ENCODE results near the gene PLA2G2D. TPM values are rescaled to one million over a fixed set of nuclear protein-coding genes. Genes with fewer than 3 reads are reported as not detected.

PLA2G2D gene
- polyA plus RNA-seq, 6 donors from 2014 or later = 3.2 to 5.1 (median 4.0) TPM

DNA sequence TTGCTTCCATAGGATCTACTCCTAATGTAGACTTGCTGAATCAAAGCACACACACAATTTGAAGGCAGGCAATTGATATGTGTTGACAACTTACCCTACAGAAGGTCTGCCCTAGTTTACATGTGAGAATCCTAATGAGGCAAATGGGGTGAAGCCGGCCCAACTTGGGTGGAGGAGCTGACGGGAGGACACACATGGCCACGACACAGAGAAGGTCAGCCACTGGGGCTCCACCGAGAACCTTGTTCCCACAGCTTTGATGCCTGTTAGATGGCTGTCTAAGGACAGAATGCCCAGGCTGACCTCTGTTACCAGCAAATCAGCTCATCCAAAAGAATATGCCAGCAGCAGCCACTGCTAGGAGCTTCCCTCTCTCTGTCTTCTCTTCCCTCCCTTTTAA, 1.5 kb upstream of the PLA2G2D start:
- peak overlapping the region in 5 of 6 donors; percentile 15 to 57 (median 31) for H3K27ac Mint-ChIP-seq
- ATAC-seq (ENCODE audit: low read depth in 2 of 2) = no peak
- no peaks in the 10 kb centered on the region for H3K36me3 Mint-ChIP-seq
- no peaks in the 10 kb centered on the region for H3K27me3 Mint-ChIP-seq
- peaks cover 42 to 85% (median 74%) of the 10 kb centered on the region in 3 donors for H3K4me1 Mint-ChIP-seq
- peaks cover 0 to 1% (median 0%) of the 10 kb centered on the region in 7 donors for H3K9me3 Mint-ChIP-seq
- peak overlapping the region in 4 of 8 donors; percentile 55 to 76 (median 68) for H3K4me3 Mint-ChIP-seq
- no peak for DNase-seq

DNA sequence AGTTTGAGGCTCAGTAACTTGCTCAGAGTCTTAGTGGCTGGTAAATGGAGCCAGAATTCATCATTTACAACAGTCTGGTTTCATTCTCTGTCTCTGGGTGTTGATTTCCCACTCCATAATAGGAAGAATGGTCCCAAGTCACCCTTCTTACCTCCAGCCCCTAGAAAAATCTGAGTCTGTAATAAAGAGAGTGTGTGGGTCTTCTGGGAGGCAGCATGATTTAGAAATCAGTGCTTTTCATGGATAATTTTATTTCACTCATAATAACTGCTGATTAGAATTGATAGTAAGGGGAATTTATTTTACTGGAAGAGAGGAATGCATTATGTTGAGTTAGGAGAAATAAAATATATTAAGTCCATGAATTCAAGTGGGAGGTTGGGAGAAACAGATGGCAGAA, 2.1 kb downstream of the PLA2G2D start:
- ATAC-seq (ENCODE audit: low read depth in 2 of 2) (no peak), DNase-seq (no peak)
- Mint-ChIP-seq H3K4me1 (peaks cover 53 to 69% (median 65%) of the 10 kb centered on the region in 3 donors), H3K9me3 (peaks cover 0 to 1% (median 0%) of the 10 kb centered on the region in 7 donors), H3K4me3 (peak overlapping the region in 5 of 8 donors; percentile 2 to 36 (median 25)), H3K36me3 (no peaks in the 10 kb centered on the region), H3K27me3 (no peaks in the 10 kb centered on the region), H3K27ac (peak overlapping the region in 4 of 6 donors; percentile 4 to 57 (median 44))

DNA sequence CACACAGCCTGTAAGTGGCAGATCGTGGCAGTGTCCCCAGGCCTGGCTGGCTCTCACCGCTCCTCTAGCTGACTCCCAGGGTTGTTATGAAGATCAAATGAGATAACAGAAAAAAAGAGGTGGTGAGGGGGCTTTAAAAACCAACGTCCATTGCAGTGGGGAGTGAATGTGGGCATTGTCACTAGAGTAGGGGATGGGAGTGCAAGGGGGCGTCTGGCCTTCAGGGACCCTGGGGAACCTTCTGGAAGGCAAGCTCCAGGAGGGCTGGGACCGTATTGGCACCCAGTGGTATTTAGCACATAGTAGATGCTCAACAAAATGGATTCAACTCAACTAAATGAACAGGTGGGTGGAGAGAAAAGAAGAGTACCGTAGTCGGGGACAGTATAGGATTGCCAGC, 3.4 kb downstream of the PLA2G2D start:
- H3K27me3 Mint-ChIP-seq = no peaks in the 10 kb centered on the region
- peak overlapping the region in 1 of 8 donors; percentile 48 for H3K4me3 Mint-ChIP-seq
- peak overlapping the region in 1 of 6 donors; percentile 78 for H3K27ac Mint-ChIP-seq
- H3K9me3 Mint-ChIP-seq = peaks cover 0 to 1% (median 0%) of the 10 kb centered on the region in 7 donors
- DNase-seq (no peak), ATAC-seq (ENCODE audit: low read depth in 2 of 2) (no peak)
- peaks cover 49 to 58% (median 54%) of the 10 kb centered on the region in 3 donors for H3K4me1 Mint-ChIP-seq
- H3K36me3 Mint-ChIP-seq = no peaks in the 10 kb centered on the region

DNA sequence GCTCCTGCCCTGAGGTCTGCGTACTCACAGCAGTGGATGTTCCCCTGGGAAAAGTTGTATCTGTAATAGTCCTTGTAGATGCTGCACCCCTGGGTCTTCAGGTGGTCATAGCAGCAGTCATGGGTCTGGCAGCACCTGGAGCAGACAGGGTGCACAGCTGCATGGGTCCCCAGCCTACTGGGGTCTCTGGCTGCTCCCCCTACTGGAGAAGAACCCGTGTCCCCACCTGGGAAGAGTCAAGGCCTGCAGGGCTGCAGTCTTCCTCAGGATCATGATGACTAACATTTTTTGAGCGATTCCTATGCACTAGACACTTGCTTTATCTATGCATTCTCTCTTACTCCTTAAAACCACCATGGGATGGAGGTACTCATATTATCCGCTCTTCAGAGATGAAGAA, 3.9 kb downstream of the PLA2G2D start:
- ATAC-seq (ENCODE audit: low read depth in 2 of 2) (no peak), DNase-seq (no peak)
- Mint-ChIP-seq H3K9me3 (peaks cover 0 to 1% (median 0%) of the 10 kb centered on the region in 7 donors), H3K27ac (no peak overlapping the region), H3K4me1 (peaks cover 44 to 54% (median 49%) of the 10 kb centered on the region in 3 donors), H3K4me3 (peak overlapping the region in 1 of 8 donors; percentile 62), H3K36me3 (no peaks in the 10 kb centered on the region), H3K27me3 (no peaks in the 10 kb centered on the region)

DNA sequence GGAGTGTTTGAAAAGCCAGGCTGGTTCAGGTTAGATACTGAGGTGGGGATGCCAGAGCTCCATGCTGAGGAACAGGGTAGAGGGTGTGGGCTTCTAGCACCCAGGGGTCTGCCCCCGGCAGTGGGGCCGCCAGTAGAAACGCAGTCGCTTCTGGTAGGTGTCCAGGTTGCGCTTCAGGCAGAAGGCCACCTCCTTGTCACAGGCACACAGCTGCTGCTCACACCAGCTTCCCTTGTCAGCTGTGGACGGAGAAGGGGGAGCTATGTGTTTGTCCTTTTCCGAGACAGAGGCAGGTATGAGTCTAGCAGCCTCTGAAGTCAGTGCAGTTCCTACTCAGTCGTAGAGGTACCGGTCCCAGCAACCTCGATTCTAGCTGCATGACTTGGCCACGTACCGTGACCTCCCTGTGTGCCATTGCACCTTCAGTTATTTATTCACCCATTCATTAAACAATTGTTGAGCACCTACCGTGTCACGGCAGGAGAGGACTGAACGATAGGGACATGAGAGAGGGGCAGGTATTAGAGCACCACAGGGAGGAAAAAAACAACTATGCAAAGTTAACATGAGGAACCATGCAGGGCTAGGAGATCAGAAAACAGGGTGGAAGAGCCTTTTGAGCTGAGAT, 5.2 kb downstream of the PLA2G2D start:
- no peak for ATAC-seq (ENCODE audit: low read depth in 2 of 2)
- H3K4me3 Mint-ChIP-seq = no peak overlapping the region

DNA sequence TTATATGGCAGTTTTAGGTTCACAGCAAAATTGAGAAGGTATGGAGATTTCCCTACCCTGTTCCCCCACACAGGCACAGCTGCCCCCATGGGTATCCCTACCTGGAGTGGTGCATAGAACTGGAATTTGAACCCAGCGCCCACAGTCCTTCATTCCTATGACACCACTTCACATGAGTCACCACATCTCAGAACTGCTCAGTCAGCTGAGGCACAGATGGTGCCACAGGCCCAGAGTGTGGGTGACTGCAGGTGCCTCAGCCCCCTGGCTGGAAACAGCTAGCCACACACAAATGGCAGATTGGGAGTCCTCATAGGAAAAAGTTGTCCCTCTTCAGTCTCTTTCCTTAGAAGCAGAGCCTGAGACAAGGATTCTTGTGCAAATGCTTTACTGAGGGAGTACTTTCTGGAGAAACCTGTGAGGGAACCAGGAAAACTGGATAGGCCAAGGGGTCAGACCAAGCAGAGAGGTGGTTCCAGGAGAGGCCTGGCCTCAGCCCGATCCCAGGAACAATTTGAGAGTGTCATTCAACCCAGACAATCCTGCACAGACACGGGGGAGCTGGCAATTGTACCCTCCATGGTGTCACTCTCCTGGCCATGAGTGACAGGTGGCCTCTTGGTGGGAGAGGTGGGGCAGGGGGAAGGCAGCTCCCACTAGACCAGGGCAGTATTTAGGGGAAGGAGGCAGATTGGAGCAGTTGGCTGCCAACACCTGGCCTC, 6.9 kb downstream of the PLA2G2D start:
- peak overlapping the region in 1 of 6 donors; percentile 86 for H3K27ac Mint-ChIP-seq
- H3K36me3 Mint-ChIP-seq = no peaks in the 10 kb centered on the region
- peaks cover 21 to 30% (median 24%) of the 10 kb centered on the region in 3 donors for H3K4me1 Mint-ChIP-seq
- peaks cover 4 to 9% (median 7%) of the 10 kb centered on the region in 3 donors for H3K27me3 Mint-ChIP-seq
- DNase-seq (no peak), ATAC-seq (ENCODE audit: low read depth in 2 of 2) (no peak)
- peaks cover 0 to 1% (median 0%) of the 10 kb centered on the region in 7 donors for H3K9me3 Mint-ChIP-seq
- no peak overlapping the region for H3K4me3 Mint-ChIP-seq

More for the DNA sequence above, 5.2 kb downstream of the PLA2G2D start:
- no peak for DNase-seq
- peaks cover 0 to 7% (median 0%) of the 10 kb centered on the region in 3 donors for H3K27me3 Mint-ChIP-seq
- H3K36me3 Mint-ChIP-seq = no peaks in the 10 kb centered on the region
- peaks cover 0 to 1% (median 0%) of the 10 kb centered on the region in 7 donors for H3K9me3 Mint-ChIP-seq
- peak overlapping the region in 3 of 6 donors; percentile 24 to 54 (median 36) for H3K27ac Mint-ChIP-seq
- H3K4me1 Mint-ChIP-seq = peaks cover 33 to 42% (median 36%) of the 10 kb centered on the region in 3 donors

DNA sequence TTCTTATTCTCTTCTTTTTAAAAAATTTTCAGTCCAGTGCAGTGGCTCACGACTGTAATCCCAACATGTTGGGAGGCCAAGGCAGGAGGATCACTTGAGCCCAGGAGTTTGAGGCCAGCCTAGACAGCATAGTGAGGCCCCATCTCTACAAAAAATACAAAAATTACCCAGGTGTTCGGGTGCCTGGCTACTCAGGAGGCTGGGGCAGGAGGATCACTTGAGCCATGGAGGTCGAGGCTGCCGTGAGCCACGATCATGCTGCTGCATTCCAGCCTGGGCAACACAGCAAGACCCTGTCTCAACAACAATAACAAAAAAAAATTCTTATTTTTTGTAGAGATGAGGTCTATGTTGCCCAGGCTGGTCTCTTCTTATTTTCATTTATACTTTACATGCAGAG, 7.9 kb downstream of the PLA2G2D start:
- Mint-ChIP-seq H3K27me3 (peaks cover 8 to 14% (median 14%) of the 10 kb centered on the region in 3 donors), H3K9me3 (peaks cover 0 to 1% (median 0%) of the 10 kb centered on the region in 7 donors), H3K4me3 (no peak overlapping the region), H3K4me1 (peaks cover 14 to 20% (median 20%) of the 10 kb centered on the region in 3 donors), H3K36me3 (no peaks in the 10 kb centered on the region), H3K27ac (peak overlapping the region in 1 of 6 donors; percentile 33)
- DNase-seq (no peak), ATAC-seq (ENCODE audit: low read depth in 2 of 2) (no peak)

DNA sequence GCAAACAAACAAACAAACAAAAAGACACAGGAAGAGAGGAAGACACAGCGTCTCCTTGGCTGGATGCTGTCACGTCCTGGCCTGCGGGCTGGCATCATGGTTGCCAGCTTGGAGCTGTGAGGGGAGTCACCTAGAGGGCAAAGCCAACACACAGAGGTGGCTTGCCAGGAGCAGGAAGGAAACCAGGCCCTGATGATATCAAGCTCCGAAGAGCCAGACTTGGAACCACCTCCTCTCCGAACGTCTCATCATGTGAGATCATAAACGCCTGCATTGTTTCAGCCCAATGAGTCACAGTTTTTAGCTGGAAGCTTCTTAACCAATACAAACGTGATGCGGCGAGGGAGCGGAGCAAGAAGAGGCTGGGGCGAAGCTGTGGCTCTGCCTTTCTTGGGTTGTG, 8.7 kb downstream of the PLA2G2D start:
- Mint-ChIP-seq H3K27ac (peak overlapping the region in 1 of 6 donors; percentile 22), H3K4me1 (peaks cover 6 to 13% (median 12%) of the 10 kb centered on the region in 3 donors), H3K36me3 (no peaks in the 10 kb centered on the region), H3K4me3 (peak overlapping the region in 1 of 8 donors; percentile 3), H3K9me3 (no peaks in the 10 kb centered on the region), H3K27me3 (peaks cover 13 to 18% (median 14%) of the 10 kb centered on the region in 3 donors)
- ATAC-seq (ENCODE audit: low read depth in 2 of 2) (no peak), DNase-seq (no peak)

DNA sequence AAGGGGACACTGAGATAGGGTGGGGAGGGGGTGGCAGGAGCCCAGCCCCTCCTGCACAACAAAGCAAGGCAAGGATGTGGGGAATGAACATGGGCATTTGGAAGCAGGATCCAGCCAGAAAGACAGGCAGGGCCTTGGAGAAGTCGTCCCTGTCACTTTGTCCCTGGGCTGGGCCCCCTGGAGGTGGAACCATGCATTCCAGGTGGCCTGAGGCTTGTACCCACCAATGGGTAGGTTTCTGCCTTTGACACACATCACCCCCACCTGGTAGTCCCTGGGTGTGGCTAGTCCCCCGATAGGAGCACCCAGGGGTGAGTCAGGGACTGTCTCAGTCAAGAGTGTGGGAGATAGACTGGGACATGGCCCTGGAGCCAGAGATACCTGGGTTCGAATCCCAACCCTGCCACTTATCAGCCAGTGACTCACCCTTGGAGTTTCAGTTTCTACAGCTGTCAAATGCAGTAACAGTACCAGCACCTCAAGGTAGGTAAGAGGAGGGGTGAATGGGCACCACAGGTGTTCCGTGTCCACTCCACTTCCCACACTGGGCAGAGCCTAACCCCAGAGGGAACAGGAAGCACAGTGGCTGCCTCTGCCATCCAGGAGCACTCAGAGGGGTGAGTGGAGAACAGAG, 10.0 kb downstream of the PLA2G2D start:
- H3K4me1 Mint-ChIP-seq = peaks cover 2 to 7% (median 2%) of the 10 kb centered on the region in 3 donors
- peaks cover 13 to 18% (median 14%) of the 10 kb centered on the region in 3 donors for H3K27me3 Mint-ChIP-seq
- no peak overlapping the region for H3K4me3 Mint-ChIP-seq
- no peaks in the 10 kb centered on the region for H3K9me3 Mint-ChIP-seq
- DNase-seq (no peak), ATAC-seq (ENCODE audit: low read depth in 2 of 2) (no peak)
- H3K27ac Mint-ChIP-seq = no peak overlapping the region
- H3K36me3 Mint-ChIP-seq = no peaks in the 10 kb centered on the region

DNA sequence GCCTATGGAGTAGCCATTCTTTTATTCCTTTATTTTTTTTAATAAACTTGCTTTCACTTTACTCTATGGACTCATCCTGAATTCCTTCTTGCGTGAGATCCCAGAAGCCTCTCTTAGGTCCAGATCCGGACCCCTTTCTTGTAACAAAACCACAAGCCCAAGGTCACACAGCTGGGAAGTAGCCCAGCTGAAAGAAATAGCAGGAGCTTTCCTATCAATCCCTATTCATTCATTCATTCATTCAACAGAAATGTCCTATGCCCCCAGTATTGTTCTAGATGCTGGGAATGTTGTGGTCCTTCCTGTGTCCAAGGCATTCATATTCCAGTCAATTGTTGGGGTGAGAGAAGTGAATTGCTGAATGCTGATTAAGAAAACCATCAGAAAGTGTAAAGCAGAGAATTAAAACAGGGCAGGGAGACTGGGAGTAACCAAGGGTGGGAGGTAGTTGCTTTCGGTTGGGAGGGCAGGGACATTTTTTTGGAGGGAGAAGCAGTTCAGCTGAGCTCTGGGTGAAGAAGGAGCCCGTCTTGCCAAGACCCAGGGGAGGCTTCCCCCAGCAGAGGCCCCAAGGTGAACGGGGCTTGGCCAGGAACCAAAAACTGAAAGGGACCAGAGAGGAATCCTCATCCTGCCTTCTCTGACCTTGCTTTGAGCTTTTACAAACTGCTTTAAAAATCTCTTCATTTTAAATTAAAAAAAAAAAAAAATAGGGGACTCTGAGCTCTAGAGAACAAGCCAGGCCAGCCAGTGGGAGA, 10.8 kb downstream of the PLA2G2D start:
- ATAC-seq (ENCODE audit: low read depth in 2 of 2) = no peak
- Mint-ChIP-seq H3K27ac (peak overlapping the region in 2 of 6 donors; percentile 83 to 91), H3K4me3 (peak overlapping the region in 1 of 8 donors; percentile 36), H3K9me3 (no peaks in the 10 kb centered on the region), H3K27me3 (peaks cover 13 to 18% (median 14%) of the 10 kb centered on the region in 3 donors), H3K4me1 (peaks cover 0 to 5% (median 0%) of the 10 kb centered on the region in 3 donors), H3K36me3 (no peaks in the 10 kb centered on the region)
- no peak for DNase-seq

DNA sequence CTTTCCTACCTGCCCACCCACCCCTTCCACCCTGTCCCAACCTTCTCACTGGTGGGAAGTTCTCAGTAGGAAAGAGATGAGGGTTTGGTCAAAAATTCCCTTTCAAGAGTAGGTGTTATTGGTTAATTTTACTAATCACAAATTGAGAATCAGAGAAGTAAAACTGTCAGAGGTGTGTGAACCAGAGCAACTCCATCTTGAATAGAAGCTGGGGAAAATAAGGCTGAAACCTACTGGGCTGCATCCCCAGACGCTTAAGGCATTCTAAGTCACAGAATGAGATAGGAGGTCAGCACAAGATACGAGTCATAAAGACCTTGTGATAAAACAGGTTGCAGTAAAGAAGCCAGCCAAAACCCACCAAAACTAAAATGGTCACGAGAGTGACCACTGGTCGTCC, 11.5 kb downstream of the PLA2G2D start:
- Mint-ChIP-seq H3K9me3 (no peaks in the 10 kb centered on the region), H3K4me1 (peaks cover 0 to 5% (median 0%) of the 10 kb centered on the region in 3 donors), H3K27ac (no peak overlapping the region), H3K4me3 (no peak overlapping the region), H3K27me3 (peaks cover 14 to 18% (median 18%) of the 10 kb centered on the region in 3 donors), H3K36me3 (no peaks in the 10 kb centered on the region)
- no peak for DNase-seq
- ATAC-seq (ENCODE audit: low read depth in 2 of 2) = no peak

DNA sequence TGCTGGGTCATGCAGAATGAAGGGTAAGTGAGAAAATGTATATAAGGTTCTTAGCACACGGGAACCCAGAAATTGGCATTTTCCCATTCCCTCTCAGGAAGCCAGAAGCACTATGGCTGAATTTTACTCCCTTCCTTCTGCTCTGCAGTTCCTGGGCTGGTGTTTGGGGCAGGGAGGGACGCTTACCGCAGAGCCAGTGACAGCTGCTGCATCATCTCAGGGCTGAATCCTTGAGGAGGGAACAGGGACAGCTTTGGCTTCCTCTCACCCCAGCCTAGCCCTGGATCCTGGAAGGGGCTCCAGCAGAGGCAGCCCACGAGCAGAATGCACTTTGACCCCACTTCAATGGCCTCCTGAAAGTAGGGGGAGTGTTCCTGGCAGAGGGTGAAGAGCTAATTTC, 12.0 kb downstream of the PLA2G2D start:
- no peak overlapping the region for H3K4me3 Mint-ChIP-seq

DNA sequence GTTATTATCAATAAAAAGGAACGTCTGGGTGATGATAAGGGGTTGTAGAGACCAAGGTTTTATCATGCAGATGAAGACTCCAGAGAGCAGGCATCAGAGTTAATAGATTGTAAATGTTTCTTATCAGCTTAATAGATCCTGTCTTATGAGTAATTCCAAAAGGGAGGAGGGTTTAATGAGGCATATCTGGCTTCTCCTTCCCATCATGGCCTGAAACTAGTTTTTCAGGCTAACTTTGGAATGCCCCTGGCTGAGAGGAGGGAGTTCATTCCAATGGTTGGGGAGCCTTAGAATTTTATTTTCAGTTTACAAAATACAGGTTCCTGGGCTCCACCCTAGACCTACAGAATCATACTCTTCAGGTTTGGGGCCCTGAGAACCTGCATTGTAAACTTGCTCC, 13.5 kb downstream of the PLA2G2D start:
- H3K27ac Mint-ChIP-seq = no peak overlapping the region
- no peaks in the 10 kb centered on the region for H3K9me3 Mint-ChIP-seq
- H3K36me3 Mint-ChIP-seq = no peaks in the 10 kb centered on the region
- no peak overlapping the region for H3K4me3 Mint-ChIP-seq
- ATAC-seq (ENCODE audit: low read depth in 2 of 2) = no peak
- DNase-seq = no peak
- peaks cover 3 to 4% (median 4%) of the 10 kb centered on the region in 3 donors for H3K4me1 Mint-ChIP-seq
- peaks cover 14 to 21% (median 18%) of the 10 kb centered on the region in 3 donors for H3K27me3 Mint-ChIP-seq

More for the DNA sequence above, 12.0 kb downstream of the PLA2G2D start:
- Mint-ChIP-seq H3K9me3 (no peaks in the 10 kb centered on the region), H3K27ac (no peak overlapping the region), H3K4me1 (peaks cover 0 to under 1% (median 0%) of the 10 kb centered on the region in 3 donors), H3K27me3 (peaks cover 14 to 18% (median 18%) of the 10 kb centered on the region in 3 donors), H3K36me3 (no peaks in the 10 kb centered on the region)
- DNase-seq = no peak
- ATAC-seq (ENCODE audit: low read depth in 2 of 2) = no peak

Data from naive B cell (primary cell).